GM21619 (cell line): ENCODE measurements around the gene ITPKC.
A peak's percentile ranks its signal among the peaks of the same experiment; 100 is the strongest.
"Not testable (repeated sequence)": the region's sequence is repeated elsewhere in the genome, so short reads cannot be mapped to it uniquely, and the experiment has no call there.

Source experiments
- ATAC-seq: cut with Tn5 transposase; IDR thresholded peaks from one replicate; pipeline ENCODE4 v1.9.1; 2021; ENCODE audit not compliant: unreplicated experiment

The ITPKC gene

DNA sequence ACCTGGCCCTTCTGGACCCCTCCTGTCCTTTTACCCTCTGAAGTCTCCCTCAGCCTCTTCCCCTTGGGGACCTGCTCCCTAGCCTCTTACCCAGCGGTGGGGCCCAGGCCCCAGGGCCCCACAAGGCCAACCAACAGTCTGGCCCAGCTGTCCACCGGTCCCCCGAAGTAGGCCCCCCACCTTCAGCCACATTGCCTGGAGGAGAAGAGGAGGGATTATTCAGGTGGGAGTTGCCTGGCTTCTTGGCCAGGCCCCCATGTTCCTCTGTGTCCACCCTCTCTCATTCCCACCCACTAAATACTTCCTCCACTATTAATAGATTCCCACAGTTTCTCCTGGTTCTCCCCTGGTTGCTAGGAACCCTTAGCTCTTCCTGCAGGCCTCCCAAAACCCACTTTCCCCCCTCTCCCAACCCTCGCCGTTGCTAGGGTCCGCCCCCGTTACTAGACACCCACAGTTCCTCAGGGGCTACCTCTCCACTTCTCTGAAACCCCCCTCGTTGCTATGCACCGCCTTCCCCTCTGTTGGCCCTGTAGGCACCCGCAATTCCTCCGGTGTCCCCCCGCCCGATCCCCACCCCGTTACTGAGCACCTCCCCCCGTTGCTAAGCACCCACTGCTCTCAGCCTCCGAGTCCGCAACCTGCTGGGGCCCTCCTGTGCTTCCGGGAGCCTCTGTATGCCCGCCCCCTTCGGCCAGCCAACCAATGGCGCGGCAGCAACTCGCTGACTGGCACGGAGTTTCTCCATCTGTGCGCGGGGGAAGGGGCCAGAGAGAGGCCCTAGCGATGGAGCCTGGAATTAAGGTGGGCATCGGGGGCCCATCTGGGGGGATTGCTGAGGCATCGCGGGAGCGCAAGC, 2.2 kb upstream of the ITPKC start:
- peak; percentile 39 for ATAC-seq

DNA sequence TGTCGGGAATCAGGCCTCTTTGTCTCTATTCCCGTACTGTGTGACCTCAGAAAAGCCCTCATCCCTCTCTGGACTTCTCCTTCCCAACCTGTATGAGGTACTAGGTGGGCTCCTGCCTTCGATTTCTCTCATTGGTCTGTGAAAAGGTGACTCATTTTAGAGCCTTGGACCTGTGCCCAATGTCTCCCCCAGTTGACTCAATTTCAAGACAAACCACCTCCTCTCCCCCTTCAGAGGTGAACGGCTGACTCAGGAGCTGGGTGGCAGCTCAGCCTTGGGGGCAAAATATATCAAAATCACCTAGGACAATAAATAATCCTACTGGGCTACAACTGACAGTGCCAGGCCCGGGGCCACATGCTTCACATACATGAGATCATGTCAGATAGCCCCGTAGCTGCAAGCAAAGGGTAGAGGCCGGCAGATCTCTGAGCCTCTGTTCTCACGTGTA, 856 bp upstream of the ITPKC start:
- no peak for ATAC-seq

DNA sequence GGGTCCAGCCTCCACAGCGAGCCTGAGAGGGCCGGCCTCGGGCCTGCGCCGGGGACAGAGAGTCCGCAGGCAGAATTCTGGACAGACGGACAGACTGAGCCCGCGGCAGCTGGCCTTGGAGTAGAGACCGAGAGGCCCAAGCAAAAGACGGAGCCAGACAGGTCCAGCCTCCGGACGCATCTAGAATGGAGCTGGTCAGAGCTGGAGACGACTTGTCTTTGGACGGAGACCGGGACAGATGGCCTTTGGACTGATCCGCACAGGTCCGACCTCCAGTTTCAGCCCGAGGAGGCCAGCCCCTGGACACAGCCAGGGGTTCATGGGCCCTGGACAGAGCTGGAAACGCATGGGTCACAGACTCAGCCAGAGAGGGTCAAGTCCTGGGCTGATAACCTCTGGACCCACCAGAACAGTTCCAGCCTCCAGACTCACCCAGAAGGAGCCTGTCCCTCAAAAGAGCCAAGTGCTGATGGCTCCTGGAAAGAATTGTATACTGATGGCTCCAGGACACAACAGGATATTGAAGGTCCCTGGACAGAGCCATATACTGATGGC, 490 bp downstream of the ITPKC start:
- ATAC-seq, result peak; percentile 3

DNA sequence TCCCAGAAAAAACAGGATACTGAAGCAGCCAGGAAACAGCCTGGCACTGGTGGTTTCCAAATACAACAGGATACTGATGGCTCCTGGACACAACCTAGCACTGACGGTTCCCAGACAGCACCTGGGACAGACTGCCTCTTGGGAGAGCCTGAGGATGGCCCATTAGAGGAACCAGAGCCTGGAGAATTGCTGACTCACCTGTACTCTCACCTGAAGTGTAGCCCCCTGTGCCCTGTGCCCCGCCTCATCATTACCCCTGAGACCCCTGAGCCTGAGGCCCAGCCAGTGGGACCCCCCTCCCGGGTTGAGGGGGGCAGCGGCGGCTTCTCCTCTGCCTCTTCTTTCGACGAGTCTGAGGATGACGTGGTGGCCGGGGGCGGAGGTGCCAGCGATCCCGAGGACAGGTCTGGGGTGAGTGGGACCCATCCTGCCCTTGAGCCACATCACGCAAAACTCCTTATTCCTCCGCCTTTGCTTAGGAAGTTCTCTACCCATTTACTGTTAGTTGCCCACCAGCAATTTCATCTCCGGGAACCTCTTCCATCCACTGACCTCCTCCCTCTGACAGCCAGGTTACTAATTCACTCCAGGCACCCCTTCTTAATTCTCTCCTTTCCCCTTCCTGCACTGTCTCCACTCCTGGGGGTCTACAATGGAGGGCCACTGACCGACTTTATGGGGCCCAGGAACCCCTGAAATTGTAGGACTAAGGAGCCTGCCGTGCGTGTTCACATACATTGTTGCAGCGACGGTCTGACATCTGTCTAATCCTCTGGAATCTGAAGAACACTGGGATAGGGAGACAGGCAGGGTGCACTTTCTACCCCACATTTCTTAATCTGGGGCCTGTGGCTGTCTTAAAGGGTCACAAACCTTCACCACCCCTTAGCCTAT, 1.2 kb downstream of the ITPKC start:
- no peak for ATAC-seq

DNA sequence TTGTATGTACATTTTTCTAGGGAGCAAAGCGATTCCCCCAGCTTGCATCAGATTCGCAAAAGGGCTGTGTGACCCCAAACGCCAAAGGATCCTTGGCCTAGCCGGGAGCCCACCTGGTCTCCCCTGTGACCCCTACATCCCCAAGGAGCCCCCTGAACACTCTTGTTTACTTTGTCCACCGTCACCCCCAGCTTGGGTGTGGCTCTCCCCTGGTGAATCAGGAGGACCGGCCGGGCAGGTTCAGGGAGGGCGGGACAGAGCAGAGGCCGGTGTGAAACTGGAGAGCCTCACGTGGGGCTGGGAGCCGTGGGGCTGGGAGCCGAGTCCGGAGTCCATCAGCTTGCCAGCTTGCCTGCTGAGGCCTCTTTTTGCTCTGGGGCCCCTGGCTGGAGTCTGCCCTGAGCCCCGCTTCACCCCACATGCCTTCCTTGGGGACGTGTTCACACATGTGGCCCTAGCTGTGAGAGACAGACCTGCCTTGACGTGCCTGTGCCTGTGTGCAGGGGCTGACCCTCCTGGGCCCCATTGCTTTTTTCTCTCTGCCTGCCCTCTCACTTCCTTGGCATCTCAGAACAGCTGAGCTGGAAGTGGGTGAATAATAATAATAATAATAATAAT, 2.0 kb downstream of the ITPKC start:
- ATAC-seq, result no peak

DNA sequence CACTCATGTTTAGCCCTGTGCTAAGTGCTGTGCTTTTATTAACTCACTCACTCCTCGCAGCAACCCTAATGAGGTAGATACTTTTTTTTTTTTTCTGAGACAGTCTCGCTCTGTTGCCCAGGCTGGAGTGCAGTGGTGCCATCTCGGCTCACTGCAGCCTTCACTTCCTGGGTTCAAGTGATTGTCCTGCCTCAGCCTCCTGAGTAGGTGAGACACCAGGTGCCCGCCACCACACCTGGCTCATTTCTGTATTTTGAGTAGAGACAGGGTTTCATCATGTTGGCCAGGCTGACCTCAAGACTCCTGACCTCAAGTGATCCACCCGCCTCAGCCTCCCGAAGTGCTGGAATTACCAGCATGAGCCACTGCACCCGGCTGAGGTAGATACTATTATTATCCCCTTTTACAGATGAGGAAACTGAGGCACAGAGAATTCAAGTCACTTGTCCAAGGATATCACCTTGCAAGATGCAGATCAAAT, 2.5 kb downstream of the ITPKC start:
- no peak for ATAC-seq

DNA sequence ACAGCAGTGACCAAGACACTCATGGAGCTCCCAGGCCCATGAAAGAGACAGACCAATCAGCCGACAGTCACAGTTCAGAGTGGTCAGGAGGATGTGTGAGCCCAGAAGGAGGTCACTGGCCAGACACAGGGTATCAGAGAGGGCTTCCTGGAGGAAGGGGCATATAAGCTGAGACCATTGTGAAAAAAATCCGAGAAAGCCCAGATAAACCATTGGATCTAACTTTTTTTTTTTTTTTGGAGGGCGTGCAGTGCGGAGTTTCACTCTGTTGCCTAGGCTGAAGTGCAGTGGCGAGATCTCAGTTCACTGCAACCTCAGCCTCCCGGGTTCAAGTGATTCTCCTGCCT, 4.2 kb downstream of the ITPKC start:
- no peak for ATAC-seq

DNA sequence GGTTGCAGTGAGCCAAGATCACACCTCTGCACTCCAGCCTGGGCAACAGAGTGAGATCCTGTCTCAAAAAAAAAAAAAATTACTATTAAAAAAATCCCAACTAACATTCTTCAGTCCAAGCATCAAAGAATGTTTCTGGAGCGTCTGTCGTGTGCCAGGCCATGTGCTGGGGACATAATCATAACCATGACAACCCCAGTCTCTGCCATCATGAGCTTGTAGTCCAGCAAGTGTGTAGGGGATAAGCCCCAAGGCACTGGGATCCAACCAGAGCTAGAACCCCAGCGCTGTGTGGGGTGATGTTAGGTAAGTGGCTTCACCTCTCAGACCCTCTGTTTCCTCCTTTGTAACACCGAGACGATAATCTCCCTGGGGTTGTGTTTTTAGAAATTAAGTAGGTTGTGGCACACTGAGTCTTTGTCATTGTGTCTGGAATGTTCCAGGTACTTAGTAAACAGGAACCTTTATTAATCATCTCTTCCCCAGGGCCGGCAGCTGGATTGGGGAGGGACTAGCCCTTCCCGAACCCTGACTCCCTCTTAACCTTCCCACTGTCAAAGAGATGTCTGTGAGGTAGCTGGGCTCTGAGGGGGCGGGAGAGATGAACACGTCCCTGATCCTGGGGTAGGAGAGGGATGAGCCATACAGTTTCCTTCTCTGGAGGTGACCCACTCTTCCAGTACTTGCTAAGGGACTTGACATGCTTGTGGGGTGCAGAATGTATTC, 5.2 kb downstream of the ITPKC start:
- no peak for ATAC-seq

DNA sequence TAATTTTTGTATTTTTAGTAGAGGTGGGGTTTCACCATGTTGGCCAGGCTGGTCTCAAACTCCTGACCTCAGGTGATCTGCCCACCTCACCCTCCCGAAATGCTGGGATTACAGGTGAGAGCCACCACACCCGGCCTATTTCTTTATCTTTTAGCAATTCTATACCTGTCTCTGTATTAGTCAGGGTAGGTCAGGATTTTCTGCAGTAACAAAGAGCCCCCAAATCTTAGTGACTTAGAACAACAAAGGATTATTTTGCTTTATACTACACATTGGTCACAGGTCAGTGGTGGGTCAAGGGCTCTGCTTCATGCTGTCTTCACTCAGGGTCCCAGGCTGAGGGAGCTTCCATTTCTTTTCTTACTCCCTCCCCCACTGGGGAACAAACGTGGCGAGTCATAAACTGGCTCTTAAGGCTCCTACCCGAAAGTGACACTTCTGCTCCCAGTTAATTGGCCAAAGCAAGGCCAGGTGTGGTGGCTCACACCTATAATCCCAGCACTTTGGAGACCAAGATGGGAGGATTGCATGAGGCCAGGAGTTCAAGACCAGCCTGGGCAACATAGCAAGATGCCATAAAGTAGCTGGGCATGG, 6.8 kb downstream of the ITPKC start:
- no peak for ATAC-seq

DNA sequence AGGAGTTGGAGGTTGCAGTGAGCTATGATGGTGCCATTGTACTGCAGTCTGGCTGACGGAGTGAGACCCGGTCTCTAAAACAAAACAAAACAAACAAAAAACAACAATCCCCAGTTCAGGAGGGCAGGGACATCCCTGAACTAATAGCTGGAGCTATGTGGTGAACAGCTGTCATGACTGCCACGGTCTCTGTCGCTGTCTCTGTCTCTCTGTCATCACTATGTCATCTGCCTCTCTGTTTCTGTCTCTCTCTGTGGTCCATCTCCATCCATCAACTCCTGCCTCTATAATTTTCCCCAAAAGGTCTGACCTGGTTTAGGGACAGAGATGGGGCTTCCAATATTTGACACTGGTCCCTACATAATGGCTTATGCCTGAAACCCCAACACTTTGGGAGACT, 7.4 kb downstream of the ITPKC start:
- no peak for ATAC-seq

DNA sequence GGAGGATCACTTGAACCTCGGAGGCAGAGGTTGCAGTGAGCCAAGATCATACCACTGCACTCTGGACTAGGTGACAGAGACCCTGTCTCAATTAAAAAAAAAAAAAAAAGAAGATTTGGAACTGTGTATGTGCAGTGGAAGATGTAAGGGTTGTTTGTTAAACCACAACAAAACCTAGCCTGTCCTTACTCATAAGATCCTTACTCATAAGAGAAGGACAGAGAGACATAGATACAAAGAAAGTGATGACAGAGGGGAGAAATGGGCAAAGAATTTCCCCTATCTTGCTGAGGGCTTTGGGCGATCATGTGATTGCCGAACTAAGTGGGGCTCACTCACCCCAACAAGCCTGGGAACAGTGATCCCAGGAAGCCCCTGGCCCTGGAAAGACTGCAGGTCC, 7.9 kb downstream of the ITPKC start:
- no peak for ATAC-seq

DNA sequence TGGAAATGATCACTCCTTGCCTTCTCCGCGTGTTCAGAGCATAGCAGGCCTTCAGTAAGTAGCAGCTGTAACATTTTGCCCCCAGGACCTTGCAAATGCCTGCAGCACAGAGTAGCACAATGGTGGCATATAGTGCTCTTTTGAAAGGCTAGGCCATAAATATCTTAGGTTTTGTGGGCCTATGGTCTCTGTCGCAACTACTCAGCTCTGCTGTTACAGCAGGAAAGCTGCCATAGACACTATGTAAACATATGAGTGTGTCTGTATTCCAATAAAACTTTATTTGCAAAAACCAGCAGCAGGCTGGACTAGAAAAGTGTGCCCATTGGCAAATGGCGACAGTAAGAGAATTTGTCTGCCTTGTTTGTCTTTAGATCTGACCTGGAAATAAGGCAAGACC, 9.4 kb downstream of the ITPKC start:
- no peak for ATAC-seq

DNA sequence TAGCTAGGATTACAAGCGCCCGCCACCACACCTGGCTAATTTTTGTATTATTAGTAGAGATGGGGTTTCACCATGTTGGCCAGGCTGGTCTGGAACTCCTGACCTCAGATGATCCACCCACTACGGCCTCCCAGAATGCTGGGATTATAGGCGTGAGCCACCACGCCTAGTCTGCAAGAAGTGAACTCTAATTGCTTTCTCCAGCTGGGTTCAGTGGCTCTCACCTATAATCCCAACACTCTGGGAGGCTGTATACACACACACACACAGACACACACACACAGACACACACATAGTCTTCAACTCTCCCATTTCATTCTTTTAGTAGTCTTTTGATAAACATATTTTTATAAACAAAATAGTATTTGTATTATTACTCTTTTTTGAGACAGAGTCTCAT, 13.2 kb downstream of the ITPKC start:
- ATAC-seq, result not testable (repeated sequence)

DNA sequence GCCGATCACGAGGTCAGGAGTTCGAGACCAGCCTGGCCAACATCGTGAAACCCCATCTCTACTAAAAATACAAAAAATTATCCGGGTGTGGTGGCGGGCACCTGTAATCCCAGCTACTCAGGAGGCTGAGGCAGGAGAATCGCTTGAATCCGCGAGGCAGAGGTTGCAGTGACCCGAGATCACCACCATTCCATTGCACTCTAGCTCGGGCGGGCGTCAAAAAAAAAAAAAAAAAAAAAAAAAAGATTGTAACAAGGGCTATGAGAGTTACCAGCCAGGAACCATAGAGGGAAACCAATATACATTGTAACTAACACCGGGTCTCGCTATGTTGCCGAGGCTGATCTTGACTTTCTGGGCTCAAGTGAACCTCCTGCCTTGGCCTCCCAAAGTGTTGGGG, 15.4 kb downstream of the ITPKC start:
- ATAC-seq, result not testable (repeated sequence)

DNA sequence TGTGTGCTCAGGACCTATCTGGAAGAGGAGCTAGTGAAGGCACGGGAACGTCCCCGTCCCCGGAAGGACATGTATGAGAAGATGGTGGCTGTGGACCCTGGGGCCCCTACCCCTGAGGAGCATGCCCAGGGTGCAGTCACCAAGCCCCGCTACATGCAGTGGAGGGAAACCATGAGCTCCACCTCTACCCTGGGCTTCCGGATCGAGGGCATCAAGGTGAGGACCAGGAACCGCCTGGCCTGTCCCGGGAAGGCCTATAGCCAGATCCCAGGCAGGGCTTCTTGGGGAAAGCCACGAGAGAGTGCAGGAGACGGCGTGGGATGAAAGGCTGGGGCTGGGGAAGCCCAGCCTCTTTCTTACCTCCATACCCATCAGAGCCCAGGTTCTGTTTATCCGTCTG, 16.2 kb downstream of the ITPKC start:
- ATAC-seq, result no peak

DNA sequence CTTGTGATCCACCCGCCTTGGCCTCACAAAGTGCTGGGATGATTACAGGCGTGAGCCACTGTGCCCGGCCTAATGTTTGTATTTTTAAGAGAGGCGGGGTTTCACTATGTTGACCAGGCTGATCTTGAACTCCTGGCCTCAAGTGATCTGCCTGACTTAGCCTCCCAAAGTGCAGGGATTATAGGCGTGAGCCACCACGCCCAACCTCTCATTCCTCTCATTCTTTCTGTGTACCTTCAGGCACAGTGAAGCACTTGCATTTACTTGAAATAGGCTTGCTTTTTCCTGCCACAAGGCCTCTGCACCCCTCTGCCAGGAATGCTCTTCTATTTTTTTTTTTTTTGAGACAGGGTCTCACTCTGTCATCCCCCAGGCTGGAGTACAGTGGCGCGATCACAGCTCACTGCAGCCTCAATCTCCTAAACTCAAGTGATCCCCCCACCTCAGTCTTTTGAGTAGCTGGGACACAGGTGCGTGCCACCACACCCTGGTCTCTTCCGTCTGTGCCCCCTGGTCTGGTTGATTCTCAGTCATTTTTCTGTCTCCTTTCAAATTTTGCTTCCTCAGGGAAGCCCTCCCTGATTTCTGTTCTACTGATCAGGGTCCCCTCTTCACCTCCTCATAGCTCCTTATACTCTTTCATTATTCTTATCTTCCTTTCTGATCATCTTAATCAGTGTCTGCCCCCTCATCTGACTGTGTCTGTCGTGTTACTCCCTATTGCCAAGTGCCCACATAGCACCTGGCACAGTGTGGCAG, 18.3 kb downstream of the ITPKC start:
- ATAC-seq, result no peak

DNA sequence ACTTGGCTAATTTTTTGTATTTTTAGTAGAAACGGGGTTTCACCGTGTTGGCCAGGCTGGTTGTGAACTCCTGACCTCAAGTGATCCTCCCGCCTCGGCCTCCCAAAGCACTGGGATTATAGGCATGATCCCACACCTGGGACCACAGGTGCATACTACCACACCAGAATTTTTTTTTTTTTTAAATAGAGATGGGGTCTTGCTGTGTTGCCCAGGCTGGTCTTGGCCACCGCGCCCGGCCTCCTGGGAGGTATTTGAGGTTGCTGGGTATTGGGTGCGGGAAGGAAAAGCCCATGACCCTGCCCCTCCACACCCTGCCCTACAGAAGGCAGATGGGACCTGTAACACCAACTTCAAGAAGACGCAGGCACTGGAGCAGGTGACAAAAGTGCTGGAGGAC, 19.7 kb downstream of the ITPKC start:
- ATAC-seq, result no peak

DNA sequence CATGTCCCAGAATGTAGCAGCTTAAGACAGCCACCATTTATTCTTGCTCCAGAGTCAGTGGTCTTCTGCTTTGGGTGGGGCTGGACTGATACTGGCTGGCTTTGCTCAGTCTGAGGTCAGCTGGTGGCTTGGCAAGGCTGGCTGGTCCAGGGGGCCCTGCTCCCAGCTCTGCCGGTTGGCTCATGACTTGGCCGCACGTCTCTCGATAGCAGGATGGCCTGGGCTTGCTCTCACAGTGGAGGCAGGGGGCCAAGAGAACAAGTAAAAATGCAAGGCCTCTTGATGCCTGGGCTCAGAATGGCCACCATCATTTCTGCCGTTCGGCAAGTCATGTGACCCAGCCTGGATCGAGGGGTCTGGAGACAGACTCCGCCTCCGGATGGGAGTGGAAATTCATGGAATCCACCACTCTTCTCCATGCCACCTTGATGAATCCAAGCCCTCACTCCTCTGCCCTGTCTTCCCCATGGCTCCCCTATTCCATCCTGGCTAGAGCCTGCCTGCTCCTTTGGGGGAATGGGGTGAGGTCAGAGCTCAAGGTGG, 20.3 kb downstream of the ITPKC start:
- ATAC-seq, result no peak
